RWPE1 (cell line): ENCODE results near the gene BRAF.
"Not testable (repeated sequence)": the region's sequence is repeated elsewhere in the genome, so short reads cannot be mapped to it uniquely, and the experiment has no call there.

Source experiments
- CTCF ChIA-PET: fragments of 350-600 bp; sonication (Branson Sonifier 250); formaldehyde crosslinking; extraction: SDS; loops from one replicate; lab custom pipeline; 2021; lab: Yijun Ruan, JAX
- POLR2A ChIA-PET: fragments of 400-600 bp; formaldehyde crosslinking; extraction: SDS; loops from one replicate; lab custom pipeline; 2020; ENCODE audit warnings: antibody characterized with exemption; ENCODE audit not compliant: low non-redundant PET; lab: Yijun Ruan, JAX
- DNase-seq: peaks from one replicate; pipeline ENCODE4 v3.0.0; 2012; ENCODE audit warnings: low spot score
- H3K27ac ChIP-seq: fragments of 450-650 bp; 2 replicates; pipeline ENCODE4 v1.5.1; 2017
- CTCF ChIP-seq: fragments of 450-650 bp; conservative IDR thresholded peaks from 2 replicates; pipeline ENCODE4 v1.5.1; 2017; ENCODE audit warnings: low read depth, mild to moderate bottlenecking

BRAF gene

GRCh38 chr7:140714331-140715040, 210.2 kb downstream of the BRAF start:
- ChIA-PET POLR2A (no interaction called here), CTCF (no interaction called here)
- no peak overlapping the region for H3K27ac ChIP-seq
- TF ChIP-seq CTCF, result no peak
- DNase-seq, result no peak

- DNase-seq, POLR2A ChIA-PET, CTCF ChIA-PET, H3K27ac ChIP-seq: not testable (repeated sequence)
These were observed 212.3 kb downstream of the BRAF start for GRCh38 chr7:140712392-140712791.

- CTCF ChIA-PET, H3K27ac ChIP-seq, DNase-seq, POLR2A ChIA-PET: not testable (repeated sequence)
These were observed 216.0 kb downstream of the BRAF start for GRCh38 chr7:140708764-140709163.

GRCh38 chr7:140707132-140707531, 217.6 kb downstream of the BRAF start:
- DNase-seq, result no peak
- TF ChIP-seq CTCF, result no peak
- CTCF ChIA-PET, result interaction anchor here (0.6 kb wide), 2 partner anchors 104 to 223 kb away, joined by 3 to 6 read pairs; no protein-coding TSS in a partner anchor
- POLR2A ChIA-PET, result no interaction called here
- H3K27ac ChIP-seq, result 0 out of 2 replicates have a peak overlapping the region, but pooled peaks have one; percentile 1

GRCh38 chr7:140704205-140704604, 220.5 kb downstream of the BRAF start:
- DNase-seq, result no peak
- ChIA-PET CTCF (no interaction called here), POLR2A (no interaction called here)
- no peak for TF ChIP-seq CTCF
- H3K27ac ChIP-seq, result no peak overlapping the region

GRCh38 chr7:140702774-140703173, 222.0 kb downstream of the BRAF start:
- DNase-seq, result no peak
- no peak for TF ChIP-seq CTCF
- ChIA-PET CTCF (no interaction called here), POLR2A (no interaction called here)
- no peak overlapping the region for H3K27ac ChIP-seq

- TF ChIP-seq CTCF, result no peak
- CTCF ChIA-PET, result no interaction called here
- no peak for DNase-seq
- POLR2A ChIA-PET, result no interaction called here
- H3K27ac ChIP-seq, result no peak overlapping the region; the same call in 1 of the 2 replicates
These were observed 226.3 kb downstream of the BRAF start for GRCh38 chr7:140698477-140698876.
